22Rv1 (cell line): ENCODE measurements around the gene MSH4.
"Not testable (repeated sequence)": the region's sequence is repeated elsewhere in the genome, so short reads cannot be mapped to it uniquely, and the experiment has no call there.

Experiments used
- H3K27ac ChIP-seq: fragments of 450-650 bp; 2 replicates; pipeline ENCODE4 v1.5.1; 2017
- CTCF ChIP-seq: fragments of 450-650 bp; IDR thresholded peaks from 2 replicates; pipeline ENCODE4 v1.5.1; 2017; ENCODE audit warnings: mild to moderate bottlenecking
- ZFX ChIP-seq: fragments of 450-650 bp; IDR thresholded peaks from 2 replicates; pipeline ENCODE4 v1.6.1; 2017; ENCODE audit warnings: antibody characterized with exemption, borderline replicate concordance

Gene MSH4

GRCh38 chr1:75811211-75811981 is 14.7 kb downstream of the MSH4 start:
- no peak overlapping the region for H3K27ac ChIP-seq

GRCh38 chr1:75812065-75812464 is 15.4 kb downstream of the MSH4 start:
- H3K27ac ChIP-seq = no peak overlapping the region
- TF ChIP-seq ZFX = no peak
- TF ChIP-seq CTCF = no peak

More at GRCh38 chr1:75811211-75811981, 14.7 kb downstream of the MSH4 start:
- TF ChIP-seq CTCF = no peak
- TF ChIP-seq ZFX = no peak

- H3K27ac ChIP-seq = not testable (repeated sequence)
Measured at GRCh38 chr1:75823596-75823995, 26.9 kb downstream of the MSH4 start.

- TF ChIP-seq CTCF = no peak
- TF ChIP-seq ZFX = no peak
- no peak overlapping the region for H3K27ac ChIP-seq
Measured at GRCh38 chr1:75836528-75837100, 39.9 kb downstream of the MSH4 start.

- no peak overlapping the region for H3K27ac ChIP-seq
- no peak for TF ChIP-seq ZFX
Measured at GRCh38 chr1:75838079-75838478, 41.4 kb downstream of the MSH4 start.

- no peak for TF ChIP-seq ZFX
- TF ChIP-seq CTCF = no peak
- H3K27ac ChIP-seq = no peak overlapping the region
Measured at GRCh38 chr1:75841421-75841820, 44.7 kb downstream of the MSH4 start.

GRCh38 chr1:75845576-75845975 is 48.9 kb downstream of the MSH4 start:
- H3K27ac ChIP-seq = no peak overlapping the region
- TF ChIP-seq ZFX (no peak), CTCF (no peak)

GRCh38 chr1:75855010-75855409 is 58.3 kb downstream of the MSH4 start:
- TF ChIP-seq ZFX = no peak
- TF ChIP-seq CTCF = no peak
- no peak overlapping the region for H3K27ac ChIP-seq
